CD14-positive monocyte (primary cell): ENCODE results near the gene ANKRD13B. TPM values are rescaled to one million over a fixed set of nuclear protein-coding genes. Genes with fewer than 3 reads are reported as not detected.

Experiments used
- DNase-seq, 3 donors: peaks; one replicate each; pipeline ENCODE4 v3.0.0-alpha.2; 2011 to 2022
- H2AFZ ChIP-seq: 2 replicates; pipeline ENCODE4 v1.6.0; 2012; ENCODE audit warnings: mild to moderate bottlenecking, low read depth, low read length, inconsistent platforms; ENCODE audit not compliant: insufficient read depth, poor library complexity, severe bottlenecking
- H3K27ac ChIP-seq, 2 donors: 1 replicate in 1 of 2; 2 replicates in 1 of 2; pipeline ENCODE4 v1.5.1; 2012 to 2013; ENCODE audit warnings: low read length in 2 of 2, control low read depth in 1 of 2, inconsistent platforms in 1 of 2, low read depth in 1 of 2, mild to moderate bottlenecking in 1 of 2
- H3K27me3 ChIP-seq, 2 donors: one replicate each; pipeline versions ENCODE4 v1.6.0 to v1.6.1; 2011 to 2013; ENCODE audit warnings: low read length in 2 of 2; ENCODE audit not compliant: control insufficient read depth in 2 of 2, insufficient read depth in 2 of 2
- H3K36me3 ChIP-seq, 2 donors: replicated peaks in 1 of 2; 1 replicate in 1 of 2; 2 replicates in 1 of 2; pipeline versions ENCODE4 v1.5.1 to v1.6.1; 2012 to 2013; ENCODE audit warnings: low read length in 2 of 2, control low read depth in 1 of 2, inconsistent platforms in 1 of 2, mild to moderate bottlenecking in 1 of 2; ENCODE audit not compliant: insufficient read depth in 2 of 2, control insufficient read depth in 1 of 2
- H3K4me1 ChIP-seq, 2 donors: 1 replicate in 1 of 2; 2 replicates in 1 of 2; pipeline versions ENCODE4 v1.5.1 to v1.6.1; 2012 to 2013; ENCODE audit warnings: low read length in 2 of 2, control low read depth in 1 of 2, inconsistent platforms in 1 of 2, mild to moderate bottlenecking in 1 of 2, moderate library complexity in 1 of 2; ENCODE audit not compliant: insufficient read depth in 2 of 2, control insufficient read depth in 1 of 2
- H3K4me2 ChIP-seq: replicated peaks from 2 replicates; pipeline ENCODE3; 2012; ENCODE audit warnings: low read length, moderate library complexity, mild to moderate bottlenecking; ENCODE audit not compliant: poor library complexity, severe bottlenecking; ENCODE audit errors: extremely low read depth
- H3K4me3 ChIP-seq, 3 experiments: fragments of 200-600 bp in 1 of 3; sonication (generic) in 1 of 3; replicated peaks in 1 of 3; 1 replicate in 2 of 3; 2 replicates in 1 of 3; pipeline ENCODE4 v1.5.1; 2011 to 2013; ENCODE audit warnings: low read length in 3 of 3, mild to moderate bottlenecking in 3 of 3, control low read depth in 2 of 3, low read depth in 2 of 3, inconsistent platforms in 1 of 3, moderate library complexity in 1 of 3
- H3K79me2 ChIP-seq: 2 replicates; pipeline ENCODE4 v1.6.0; 2012; ENCODE audit warnings: mild to moderate bottlenecking, control low read depth, inconsistent platforms, low read length, moderate library complexity; ENCODE audit not compliant: insufficient read depth
- H3K9ac ChIP-seq: 2 replicates; pipeline ENCODE4 v1.6.0; 2017; ENCODE audit warnings: low read length, mild to moderate bottlenecking; ENCODE audit not compliant: insufficient read depth, poor library complexity, severe bottlenecking
- H3K9me3 ChIP-seq, 2 donors: replicated peaks in 1 of 2; 1 replicate in 1 of 2; 2 replicates in 1 of 2; pipeline versions ENCODE4 v1.5.1 to v1.6.1; 2012 to 2013; ENCODE audit warnings: low read length in 2 of 2, control low read depth in 1 of 2; ENCODE audit not compliant: control insufficient read depth in 1 of 2, insufficient read depth in 1 of 2
- H4K20me1 ChIP-seq: 2 replicates; pipeline ENCODE4 v1.6.0; 2012; ENCODE audit warnings: mild to moderate bottlenecking, low read length, control low read depth, moderate library complexity; ENCODE audit not compliant: insufficient read depth
- H3K27ac Mint-ChIP-seq, 7 donors: one replicate each; pipeline ENCODE4 v1.8.0; 2020; ENCODE audit warnings: mild to moderate bottlenecking in 7 of 7, mixed read lengths in 7 of 7, moderate library complexity in 6 of 7, inconsistent platforms in 2 of 7
- H3K27me3 Mint-ChIP-seq, 3 donors: one replicate each; pipeline ENCODE4 v1.8.0; 2021 to 2022; ENCODE audit warnings: low read depth in 3 of 3, mild to moderate bottlenecking in 3 of 3, mixed read lengths in 3 of 3, moderate library complexity in 3 of 3, inconsistent platforms in 1 of 3
- H3K36me3 Mint-ChIP-seq, 2 donors: one replicate each; pipeline ENCODE4 v1.8.0; 2020; ENCODE audit warnings: mixed read lengths in 2 of 2, inconsistent platforms in 1 of 2, mild to moderate bottlenecking in 1 of 2
- H3K4me1 Mint-ChIP-seq: one replicate; pipeline ENCODE4 v1.8.0; 2020; ENCODE audit warnings: mild to moderate bottlenecking, mixed read lengths
- H3K4me3 Mint-ChIP-seq, 2 donors: one replicate each; pipeline ENCODE4 v1.8.0; 2020; ENCODE audit warnings: mild to moderate bottlenecking in 2 of 2, mixed read lengths in 2 of 2, moderate library complexity in 1 of 2
- H3K9me3 Mint-ChIP-seq, 7 donors: one replicate each; pipeline ENCODE4 v1.8.0; 2020 to 2022; ENCODE audit warnings: mixed read lengths in 7 of 7, mild to moderate bottlenecking in 6 of 7, moderate library complexity in 6 of 7, inconsistent platforms in 2 of 7
- whole genome bisulfite sequencing: methylation state at CpG from one replicate; pipeline ENCODE4 v1.1.5; 2013; ENCODE audit warnings: missing lambda C conversion rate; ENCODE audit not compliant: insufficient coverage; 5-methylcytosine and 5-hydroxymethylcytosine counted together
- intact Hi-C, 2 donors: fragments of 100-400 bp; cut with micrococcal nuclease; formaldehyde crosslinking; loops; one replicate each; pipeline versions ENCODE4 v1.15.0 to v1.15.1; 2023
- polyA plus RNA-seq, 3 donors: library from polyadenylated mRNA; depleted of rRNA in 1 of 3; unstranded in 2 of 3; stranded (reverse) in 1 of 3; fragments of 300-500 nt in 2 of 3; fragments of >200 nt in 1 of 3; fragmentation: Illumina TruSeq in 2 of 3; gene quantifications; 1 replicate in 2 of 3; 2 replicates in 1 of 3; pipeline ENCODE4 v1.2.3, GENCODE V29; 2012 to 2021
- TF ChIP-seq, protein P1 (sequence below): fragments of 200-600 bp; IDR thresholded peaks from one replicate; pipeline ENCODE4 v1.8.0; 2022; ENCODE audit warnings: antibody characterized with exemption, mild to moderate bottlenecking

The ANKRD13B gene
- polyA plus RNA-seq, 3 donors: 0.37 TPM; not detected in 2

DNA sequence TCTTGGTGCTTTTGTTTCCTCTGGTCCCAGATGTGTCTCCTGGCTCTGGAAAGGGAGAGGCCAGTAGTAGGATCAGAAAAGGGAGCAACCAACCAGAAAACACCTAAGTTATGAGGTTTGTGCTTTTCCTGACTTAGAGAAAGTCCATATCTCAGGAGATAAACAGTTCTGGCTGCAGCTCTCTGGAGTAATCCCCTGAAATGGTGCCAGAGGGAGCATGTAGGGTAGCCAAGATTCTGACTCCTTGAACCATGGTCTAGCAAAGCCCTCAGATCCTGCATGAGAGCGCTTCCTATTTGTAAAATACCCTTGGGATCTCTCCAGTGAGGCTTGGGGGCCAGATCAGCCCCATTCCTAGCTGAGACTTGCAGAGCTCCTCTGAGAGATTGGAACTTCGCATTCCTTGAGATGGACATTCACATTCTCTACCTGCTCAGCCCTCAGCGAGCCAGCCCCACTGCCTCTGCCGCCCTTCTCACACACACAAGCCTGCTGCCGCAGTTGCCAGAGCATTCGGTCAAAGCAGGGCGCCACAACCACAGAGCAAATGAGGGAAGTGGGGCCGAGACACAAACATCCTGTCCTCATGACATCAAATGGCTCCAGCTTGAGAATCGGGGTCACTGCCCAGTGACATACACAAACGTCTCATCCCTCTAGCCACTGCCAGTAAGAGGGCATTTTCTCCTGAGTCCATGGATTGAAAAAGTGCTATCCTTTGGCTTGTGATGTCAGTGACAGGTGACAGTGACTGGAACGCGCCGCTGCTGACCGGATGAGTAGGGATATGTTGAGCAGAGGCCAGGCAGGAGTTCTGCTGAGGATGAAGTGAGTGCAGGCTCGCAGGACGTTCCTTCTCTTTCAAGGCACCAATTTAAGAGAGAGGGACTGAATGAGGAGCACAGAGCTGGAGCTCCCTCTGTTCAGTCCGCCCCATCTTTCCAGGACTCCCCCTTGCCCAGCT is 31.1 kb upstream of the ANKRD13B start:
- peak overlapping the region; percentile 36 to 82 (median 63) for H3K27ac Mint-ChIP-seq
- Histone ChIP-seq H3K27ac (peak overlapping the region in 1 of 2 donors; percentile 38), H3K4me3 (no peak overlapping the region), H4K20me1 (peaks cover 5% of the 10 kb centered on the region), H3K27me3 (no peaks in the 10 kb centered on the region), H3K36me3 (no peaks in the 10 kb centered on the region), H3K9me3 (no peaks in the 10 kb centered on the region), H3K4me1 (peaks cover 53 to 54% of the 10 kb centered on the region in 2 donors), H2AFZ (peak overlapping the region; percentile 45), H3K79me2 (peaks cover 36% of the 10 kb centered on the region), H3K4me2 (peak overlapping the region; percentile 23), H3K9ac (no peak overlapping the region)
- H3K4me1 Mint-ChIP-seq: peaks cover 64% of the 10 kb centered on the region
- TF ChIP-seq, protein P1, sequence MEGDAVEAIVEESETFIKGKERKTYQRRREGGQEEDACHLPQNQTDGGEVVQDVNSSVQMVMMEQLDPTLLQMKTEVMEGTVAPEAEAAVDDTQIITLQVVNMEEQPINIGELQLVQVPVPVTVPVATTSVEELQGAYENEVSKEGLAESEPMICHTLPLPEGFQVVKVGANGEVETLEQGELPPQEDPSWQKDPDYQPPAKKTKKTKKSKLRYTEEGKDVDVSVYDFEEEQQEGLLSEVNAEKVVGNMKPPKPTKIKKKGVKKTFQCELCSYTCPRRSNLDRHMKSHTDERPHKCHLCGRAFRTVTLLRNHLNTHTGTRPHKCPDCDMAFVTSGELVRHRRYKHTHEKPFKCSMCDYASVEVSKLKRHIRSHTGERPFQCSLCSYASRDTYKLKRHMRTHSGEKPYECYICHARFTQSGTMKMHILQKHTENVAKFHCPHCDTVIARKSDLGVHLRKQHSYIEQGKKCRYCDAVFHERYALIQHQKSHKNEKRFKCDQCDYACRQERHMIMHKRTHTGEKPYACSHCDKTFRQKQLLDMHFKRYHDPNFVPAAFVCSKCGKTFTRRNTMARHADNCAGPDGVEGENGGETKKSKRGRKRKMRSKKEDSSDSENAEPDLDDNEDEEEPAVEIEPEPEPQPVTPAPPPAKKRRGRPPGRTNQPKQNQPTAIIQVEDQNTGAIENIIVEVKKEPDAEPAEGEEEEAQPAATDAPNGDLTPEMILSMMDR: no peak
- peaks cover 14 to 15% of the 10 kb centered on the region in 2 donors for H3K36me3 Mint-ChIP-seq
- WGBS: 22% methylated on average over 8 of the region's 17 CpGs
- DNase-seq: peak in 2 of 3 donors; percentile 44 to 55
- H3K9me3 Mint-ChIP-seq: no peaks in the 10 kb centered on the region
- peaks cover 0 to 5% (median 0%) of the 10 kb centered on the region in 3 donors for H3K27me3 Mint-ChIP-seq
- H3K4me3 Mint-ChIP-seq: peak overlapping the region; percentile 21 to 73
- intact Hi-C loops: loop anchor here (10.0 kb wide), 2 partner anchors 53 to 197 kb away; no protein-coding TSS in a partner anchor

DNA sequence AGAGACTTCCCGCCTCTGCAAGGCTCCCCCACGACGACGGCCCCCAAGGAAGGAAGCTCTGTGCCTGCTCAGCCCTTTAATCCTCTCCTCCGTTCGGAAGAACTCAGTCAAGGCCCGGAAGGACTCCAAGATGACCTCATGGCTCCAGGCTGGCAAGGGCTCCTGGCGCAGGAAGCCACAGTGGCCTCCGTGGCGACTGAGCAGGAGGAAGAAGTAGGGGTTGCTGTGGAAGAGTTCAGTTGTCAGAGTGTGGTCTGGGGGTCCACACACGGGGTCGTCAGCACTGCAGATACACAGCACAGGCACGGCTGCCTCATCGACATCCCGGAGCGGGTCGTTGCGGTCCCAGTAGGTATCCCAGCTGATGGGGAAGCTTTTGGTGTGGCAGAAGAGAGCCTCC is 30.3 kb upstream of the ANKRD13B start:
- peaks cover 64% of the 10 kb centered on the region for H3K4me1 Mint-ChIP-seq
- H3K36me3 ChIP-seq: no peaks in the 10 kb centered on the region
- peak overlapping the region in 1 of 2 donors; percentile 21 for H3K4me3 Mint-ChIP-seq

More for the DNA sequence above, 30.3 kb upstream of the ANKRD13B start:
- no peaks in the 10 kb centered on the region for H3K9me3 ChIP-seq
- H3K4me2 ChIP-seq: no peak overlapping the region
- no peak for DNase-seq
- H3K4me3 ChIP-seq: no peak overlapping the region
- H3K27ac ChIP-seq: peak overlapping the region in 1 of 2 donors; percentile 38
- TF ChIP-seq, protein P1: no peak
- H3K9ac ChIP-seq: no peak overlapping the region
- Mint-ChIP-seq H3K36me3 (peaks cover 14 to 15% of the 10 kb centered on the region in 2 donors), H3K27me3 (peaks cover 0 to 5% (median 0%) of the 10 kb centered on the region in 3 donors), H3K9me3 (no peaks in the 10 kb centered on the region), H3K27ac (peak overlapping the region in 6 of 7 donors; percentile 24 to 82 (median 61))
- H2AFZ ChIP-seq: no peak overlapping the region
- H3K4me1 ChIP-seq: peaks cover 56 to 59% of the 10 kb centered on the region in 2 donors
- peaks cover 5% of the 10 kb centered on the region for H4K20me1 ChIP-seq
- no peaks in the 10 kb centered on the region for H3K27me3 ChIP-seq
- 59% methylated on average over 15 of the region's 18 CpGs for WGBS
- intact Hi-C loops: loop anchor here (10.0 kb wide), 2 partner anchors 52 to 198 kb away; no protein-coding TSS in a partner anchor
- peaks cover 36% of the 10 kb centered on the region for H3K79me2 ChIP-seq
